GM19468 (cell line): ENCODE measurements around the gene BLM.
"Not testable (repeated sequence)": the region's sequence is repeated elsewhere in the genome, so short reads cannot be mapped to it uniquely, and the experiment has no call there.

Experiments used
- ATAC-seq: cut with Tn5 transposase; IDR thresholded peaks from one replicate; pipeline ENCODE4 v1.9.1; 2021; ENCODE audit warnings: mild to moderate bottlenecking, moderate library complexity, moderate number of reproducible peaks; ENCODE audit not compliant: unreplicated experiment; ENCODE audit errors: extremely low read depth

BLM gene

DNA sequence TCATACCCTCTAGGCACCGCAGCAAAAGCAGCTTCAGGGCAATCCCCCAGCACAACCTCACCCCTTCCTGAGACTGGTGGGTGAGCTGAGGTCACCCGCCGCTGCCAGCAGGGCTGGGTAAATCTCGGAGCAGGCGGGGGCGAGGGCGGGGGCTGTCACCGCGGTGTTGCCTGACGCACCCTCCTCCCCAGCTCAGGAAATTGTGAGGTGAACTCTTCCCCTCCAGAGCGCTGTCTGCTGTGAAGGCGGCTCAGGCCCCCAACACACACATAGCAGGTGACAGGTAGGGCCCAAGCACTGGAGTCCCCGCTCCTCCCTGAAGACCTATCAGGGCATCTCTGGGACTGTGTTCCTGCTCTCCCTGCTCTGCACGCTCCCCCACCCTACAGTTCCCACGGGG, 121.0 kb downstream of the BLM start:
- no peak for ATAC-seq

DNA sequence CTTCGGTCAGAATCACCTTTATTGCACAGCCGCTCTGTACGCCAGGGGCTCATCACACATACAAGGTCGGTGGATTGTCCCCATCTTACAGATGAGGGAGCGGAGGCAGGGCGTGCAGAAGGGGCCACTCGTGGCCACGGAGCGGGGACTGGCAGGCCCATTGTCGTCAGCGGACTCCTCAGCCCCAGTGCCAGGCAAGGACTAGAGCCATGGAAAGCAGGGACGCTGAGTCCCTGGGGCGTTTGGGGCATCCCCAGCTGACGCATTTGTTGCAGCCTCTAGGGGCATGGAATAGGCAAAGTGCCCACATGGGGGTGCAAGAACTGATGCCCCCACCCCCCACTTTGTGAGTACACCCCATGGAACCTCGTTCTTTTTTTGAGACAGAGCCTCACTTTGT, 121.4 kb downstream of the BLM start:
- no peak for ATAC-seq

DNA sequence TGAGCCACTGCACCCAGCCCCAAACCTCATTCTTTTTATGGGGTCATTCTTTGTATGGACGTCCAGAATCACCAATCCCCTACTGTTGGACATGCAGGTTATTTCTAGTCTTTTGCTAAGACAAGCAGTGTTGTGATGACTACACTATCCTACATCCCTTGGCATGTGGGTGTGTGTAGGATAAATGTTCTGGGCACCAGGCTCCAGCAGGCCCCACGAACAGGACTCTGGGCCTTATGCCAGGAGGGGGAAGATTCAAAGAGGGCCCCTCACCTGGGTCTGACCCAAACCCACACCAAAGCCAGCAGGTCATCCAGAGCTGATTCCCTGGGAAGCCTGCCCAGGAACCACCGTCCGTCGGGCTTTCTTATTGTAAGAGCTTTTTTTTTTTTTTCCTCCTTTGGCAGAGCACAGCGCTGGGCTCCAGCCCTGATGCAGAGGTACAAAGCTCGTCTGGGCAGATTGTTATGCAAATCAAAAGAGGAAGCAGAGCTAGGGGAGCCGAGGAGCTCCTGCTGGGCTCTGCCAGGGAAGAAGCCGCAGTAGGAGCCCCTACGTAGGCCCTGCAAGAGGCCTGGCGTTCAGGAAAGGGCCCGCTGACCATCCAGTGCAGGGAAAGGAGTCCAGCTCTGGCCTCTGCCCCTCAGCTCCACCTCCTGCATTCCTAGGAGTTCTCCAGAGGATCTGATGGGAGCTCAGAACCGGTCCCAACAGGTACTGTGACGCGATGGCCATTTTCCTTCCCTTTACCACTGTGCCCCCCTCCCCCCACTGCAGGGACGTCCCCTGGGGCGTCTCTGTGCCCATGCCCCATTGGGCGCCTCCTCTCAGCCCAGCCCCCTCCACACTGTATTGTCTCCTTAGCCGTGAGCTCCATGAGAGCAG, 122.3 kb downstream of the BLM start:
- ATAC-seq: peak; percentile 81

DNA sequence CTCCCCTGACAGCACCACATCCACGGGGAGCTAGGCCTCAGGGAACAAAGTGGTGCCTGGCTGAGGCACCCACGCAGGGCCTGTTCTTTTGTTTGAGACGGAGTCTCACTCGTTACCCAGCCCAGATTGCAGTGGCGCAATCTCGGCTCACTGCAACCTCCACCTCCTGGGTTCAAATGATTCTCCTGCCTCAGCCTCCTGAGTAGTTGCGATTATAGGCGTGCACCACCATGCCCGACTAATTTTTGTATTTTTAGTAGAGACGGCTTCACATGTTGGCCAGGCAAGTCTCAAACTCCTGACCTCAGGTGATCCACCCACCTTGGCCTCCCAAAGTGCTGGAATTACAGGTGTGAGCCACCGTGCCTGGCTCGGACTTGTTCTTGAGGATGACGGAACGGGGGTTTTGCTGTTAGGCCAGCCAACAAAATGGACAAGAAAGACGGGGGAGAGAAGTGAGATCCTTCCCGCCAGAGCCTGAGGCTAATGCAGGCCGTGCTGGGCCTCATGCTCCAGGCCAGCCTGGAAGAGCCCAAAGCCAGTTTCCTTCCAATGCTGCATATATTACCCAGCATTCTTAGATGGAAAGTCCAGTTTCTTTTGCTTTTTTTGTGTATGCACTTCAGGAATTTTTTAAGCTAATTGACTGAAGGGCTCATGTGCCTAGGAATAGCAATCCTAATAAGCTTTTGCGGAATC, 123.2 kb downstream of the BLM start:
- ATAC-seq: no peak

DNA sequence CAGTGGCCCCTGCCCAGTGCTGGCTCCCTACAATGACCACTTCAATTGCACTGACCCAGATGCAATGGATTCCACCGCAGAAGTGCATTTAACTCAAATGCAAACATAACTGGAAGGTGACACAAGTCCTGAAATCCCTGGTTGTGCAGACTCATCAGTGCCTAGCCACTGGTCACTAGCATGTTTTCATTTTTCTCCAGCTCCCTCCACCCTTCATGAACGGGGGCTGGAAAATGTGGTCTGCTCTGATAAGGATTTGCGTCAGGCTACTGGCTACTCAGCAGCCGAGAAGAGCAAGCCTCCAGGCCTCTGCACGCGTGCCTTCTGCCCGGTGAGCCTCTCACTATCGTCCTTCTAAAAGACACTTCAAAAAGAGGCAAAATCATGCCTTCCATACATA, 123.8 kb downstream of the BLM start:
- ATAC-seq: no peak

DNA sequence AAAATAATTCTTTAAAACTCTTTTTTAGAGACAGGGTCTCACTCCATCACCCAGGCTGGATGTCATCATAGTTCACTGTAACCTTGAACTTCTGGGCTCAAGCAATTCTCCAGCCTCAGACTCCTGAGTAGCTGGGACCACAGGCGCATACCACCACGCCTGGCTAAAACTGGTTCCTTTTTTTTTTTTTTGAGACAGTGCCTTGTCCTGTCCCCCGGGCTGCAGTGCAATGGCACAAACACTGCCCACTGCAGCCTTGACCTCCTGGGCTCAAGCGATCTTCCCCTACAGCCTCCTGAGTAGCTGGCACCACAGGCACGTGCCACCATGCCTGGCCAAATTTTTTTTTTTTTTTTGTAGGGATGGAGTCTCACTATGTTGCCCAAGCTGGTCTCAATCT, 127.5 kb downstream of the BLM start:
- ATAC-seq: no peak

DNA sequence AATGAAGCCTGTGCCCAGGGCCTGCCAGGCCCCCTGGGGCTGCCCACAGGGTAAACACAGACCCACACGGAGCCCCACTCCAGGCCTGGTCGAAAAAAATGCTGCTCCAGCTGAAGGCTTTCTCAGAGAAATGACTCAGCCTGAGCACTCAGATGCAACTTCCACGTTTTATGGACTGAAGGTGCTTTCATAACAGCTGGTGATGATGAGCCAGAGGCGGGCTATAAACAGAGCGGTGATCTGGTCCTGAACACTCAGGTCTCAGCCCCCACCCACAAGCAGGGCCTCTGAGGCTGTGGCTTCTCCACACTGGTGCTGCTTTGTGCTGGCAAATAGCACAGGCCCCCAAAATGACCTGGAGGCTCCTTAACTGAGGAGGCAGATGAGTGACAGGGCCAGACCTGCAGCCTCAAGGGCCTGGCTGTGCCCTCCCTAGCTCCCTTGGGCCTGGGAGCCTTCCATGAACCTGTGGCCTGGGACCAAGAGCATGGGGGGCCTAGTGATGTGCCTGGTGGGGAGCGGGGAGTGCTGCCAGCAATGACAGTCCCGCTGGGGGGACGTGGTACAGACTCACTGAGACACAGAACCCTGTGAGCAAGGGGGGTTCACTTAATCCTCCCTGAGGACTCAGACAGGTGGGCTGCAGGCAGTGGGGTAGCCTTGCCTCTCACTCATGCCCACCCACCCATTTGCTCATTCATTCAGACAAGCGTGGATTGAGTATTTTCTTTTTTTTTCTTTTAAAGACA, 128.2 kb downstream of the BLM start:
- no peak for ATAC-seq

DNA sequence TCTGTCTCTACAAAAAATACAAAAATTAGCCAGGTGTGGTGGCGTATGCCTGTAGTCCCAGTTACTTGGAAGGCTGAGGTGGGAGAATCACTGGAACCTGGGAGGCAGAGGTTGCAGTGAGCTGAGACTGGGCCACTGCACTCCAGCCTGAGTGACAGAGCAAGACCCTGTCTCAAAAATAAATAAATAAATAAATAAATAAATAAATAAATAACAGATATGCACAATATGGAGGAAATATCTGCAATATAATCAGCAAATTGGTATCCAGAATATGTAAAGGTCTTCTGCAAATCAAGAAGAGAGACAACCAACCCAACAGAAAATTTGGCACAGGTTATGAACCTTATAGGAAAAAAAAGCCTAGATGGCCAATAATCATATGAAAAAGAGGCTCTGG, 132.3 kb downstream of the BLM start:
- ATAC-seq: not testable (repeated sequence)

DNA sequence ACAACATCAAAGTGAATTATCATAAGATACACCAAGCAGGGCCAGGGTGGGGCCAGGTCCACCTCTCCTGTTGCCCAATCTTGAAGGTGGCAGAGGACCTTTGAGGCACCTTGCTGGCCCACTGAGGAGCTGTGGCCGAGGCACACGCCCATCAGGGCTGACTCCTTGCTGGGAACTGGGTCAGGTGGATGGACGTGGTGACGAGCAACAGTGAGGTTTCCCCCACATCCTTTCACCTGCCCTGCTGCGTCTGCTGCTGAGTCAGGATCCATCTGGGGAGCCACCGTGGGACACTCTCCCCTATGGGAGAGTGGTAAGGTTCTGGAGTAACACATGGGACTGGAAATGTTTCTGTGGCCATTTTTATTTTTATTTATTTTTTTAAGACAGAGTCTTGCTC, 134.0 kb downstream of the BLM start:
- ATAC-seq: no peak

DNA sequence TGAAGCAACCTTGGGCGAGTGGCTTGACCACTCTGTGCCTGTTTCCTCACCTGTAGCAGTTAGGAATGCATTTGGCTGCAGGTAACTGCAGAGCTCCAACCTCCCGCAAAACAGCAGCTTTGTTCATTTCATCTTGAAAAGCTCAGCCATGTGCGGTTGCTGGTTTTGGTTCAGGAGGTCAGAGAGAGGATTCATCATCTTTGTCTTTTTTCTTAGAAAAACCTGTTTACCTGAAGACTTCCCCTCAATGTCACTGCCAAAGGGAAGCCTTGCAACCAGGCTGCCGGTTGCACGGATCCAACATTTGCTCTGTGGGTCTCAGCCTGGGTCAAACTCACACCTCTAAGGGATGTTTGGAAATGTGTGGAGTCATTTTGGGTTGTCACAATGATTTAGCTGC, 134.8 kb downstream of the BLM start:
- no peak for ATAC-seq

DNA sequence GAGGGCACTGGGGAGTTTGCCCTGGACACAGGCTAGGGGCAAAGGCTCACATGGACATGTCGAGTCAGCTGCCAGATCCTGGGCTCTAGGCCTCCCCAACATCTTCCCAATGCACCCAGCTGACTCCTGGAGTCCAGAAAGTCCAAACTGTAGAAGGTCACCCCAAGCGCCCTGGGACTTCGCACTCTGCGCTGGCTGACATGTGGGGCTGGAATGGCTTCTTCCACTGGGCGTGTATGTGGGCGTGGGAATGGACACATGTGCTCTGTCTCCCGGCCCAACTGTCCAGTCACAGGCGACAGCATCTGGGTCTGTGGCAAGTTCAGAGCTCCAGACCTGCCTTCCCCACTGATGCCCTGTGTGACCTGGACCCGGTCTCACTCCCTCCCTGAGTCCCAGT, 138.0 kb downstream of the BLM start:
- no peak for ATAC-seq

DNA sequence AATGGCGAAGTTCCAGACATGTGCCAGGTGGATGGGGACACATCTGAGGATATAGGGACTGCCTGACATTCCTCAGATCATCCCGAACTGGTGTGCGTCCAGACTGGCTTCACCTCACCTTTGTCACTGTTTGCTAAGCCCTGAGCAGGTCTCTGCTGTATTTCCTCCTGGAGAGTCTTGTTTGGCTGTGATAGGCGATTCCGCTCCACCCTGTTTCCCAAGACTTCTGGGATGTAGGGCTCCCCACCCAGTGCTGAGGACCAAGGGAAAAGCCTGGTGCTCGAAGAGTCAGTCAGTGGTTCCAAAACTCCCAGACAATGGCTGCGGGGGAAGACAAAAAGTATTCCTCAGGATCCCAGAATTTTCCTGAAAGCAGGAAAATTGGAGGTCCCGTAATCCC, 140.2 kb downstream of the BLM start:
- no peak for ATAC-seq

DNA sequence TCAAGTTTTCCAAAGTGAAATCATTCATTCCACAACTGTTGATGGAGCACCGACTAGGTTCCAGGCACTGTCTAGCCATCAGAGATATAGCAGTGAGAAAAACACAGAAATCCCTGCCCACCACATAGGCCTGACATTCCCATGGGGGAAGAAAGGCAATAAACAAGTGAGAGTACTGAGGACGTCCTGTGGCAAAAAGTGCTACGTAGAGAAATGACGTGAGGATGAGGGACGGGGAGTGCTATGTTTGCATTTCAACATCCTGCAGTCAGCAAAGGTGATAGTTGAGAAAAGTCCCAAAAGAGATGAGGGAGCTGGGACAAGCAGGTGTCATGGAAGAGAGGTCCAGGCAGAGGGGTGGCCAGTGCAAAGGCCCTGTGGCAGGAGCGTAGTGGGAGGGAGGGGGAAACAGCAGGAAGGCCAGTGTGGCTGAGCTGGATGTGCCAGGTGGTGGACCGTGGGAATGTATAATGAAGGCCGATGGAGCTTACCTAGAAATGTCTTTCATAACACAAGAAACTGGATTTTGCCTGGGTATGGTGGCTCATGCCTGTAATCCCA, 140.8 kb downstream of the BLM start:
- ATAC-seq: no peak

DNA sequence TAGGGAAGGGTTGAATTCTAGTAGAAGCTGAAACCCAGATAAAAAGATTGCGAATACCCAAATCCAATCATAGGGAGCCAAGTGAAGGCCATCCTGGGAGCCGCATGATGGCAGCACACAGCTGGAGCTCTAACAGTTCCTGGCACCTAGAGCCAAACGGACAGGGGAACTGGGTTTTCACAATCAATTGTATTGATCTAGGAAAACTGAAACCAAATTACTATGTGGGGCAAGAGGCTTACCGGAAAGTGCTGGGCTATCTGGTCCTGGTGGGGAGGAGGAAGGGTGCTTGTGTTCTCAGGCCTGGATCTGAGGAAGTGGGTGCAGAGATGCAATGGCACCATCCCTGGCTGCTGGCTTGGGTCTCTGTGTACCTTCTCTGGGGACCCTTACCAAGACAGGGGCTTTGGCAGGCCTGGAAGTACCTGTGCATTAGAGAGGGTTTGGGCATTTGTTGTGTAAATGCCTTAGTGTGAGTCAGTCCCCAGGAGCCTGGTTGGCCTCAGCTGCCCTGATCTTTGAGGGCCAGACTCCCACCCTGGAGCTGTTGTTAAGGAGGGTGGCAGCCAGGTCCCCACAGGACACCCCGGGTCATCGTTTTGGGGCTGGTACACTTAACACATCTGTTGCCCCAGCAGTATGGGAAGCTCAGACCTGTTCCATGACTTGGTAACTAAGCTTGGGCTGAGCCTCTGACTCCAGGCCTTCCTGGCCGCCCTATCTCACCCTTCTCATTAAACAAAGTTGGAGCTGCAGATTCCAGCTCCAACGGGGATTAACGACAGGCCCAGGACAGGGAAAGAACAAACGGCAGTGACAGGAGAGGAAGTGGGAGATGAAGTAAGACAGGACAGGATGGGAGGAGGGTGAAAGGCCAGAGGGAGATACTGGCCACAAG, 142.3 kb downstream of the BLM start:
- no peak for ATAC-seq

DNA sequence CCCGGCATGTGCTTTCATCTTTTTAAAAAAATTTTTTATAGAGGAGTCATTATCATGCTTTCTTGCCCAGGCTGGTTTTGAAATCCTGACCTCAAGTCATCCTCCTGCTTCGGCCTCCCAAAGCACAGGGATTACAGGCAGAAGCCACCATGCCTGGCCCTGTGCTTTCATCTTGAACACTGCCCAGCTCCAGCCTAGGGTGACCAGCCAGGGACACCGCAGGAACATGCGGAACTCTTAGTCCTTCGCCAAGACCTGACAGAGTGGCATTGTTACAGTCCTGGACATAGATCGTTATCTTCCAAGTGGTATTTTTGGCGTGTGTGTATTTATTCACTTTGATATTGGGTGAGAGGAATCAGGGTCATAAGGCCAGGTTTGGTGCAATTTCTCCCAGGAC, 143.3 kb downstream of the BLM start:
- no peak for ATAC-seq

DNA sequence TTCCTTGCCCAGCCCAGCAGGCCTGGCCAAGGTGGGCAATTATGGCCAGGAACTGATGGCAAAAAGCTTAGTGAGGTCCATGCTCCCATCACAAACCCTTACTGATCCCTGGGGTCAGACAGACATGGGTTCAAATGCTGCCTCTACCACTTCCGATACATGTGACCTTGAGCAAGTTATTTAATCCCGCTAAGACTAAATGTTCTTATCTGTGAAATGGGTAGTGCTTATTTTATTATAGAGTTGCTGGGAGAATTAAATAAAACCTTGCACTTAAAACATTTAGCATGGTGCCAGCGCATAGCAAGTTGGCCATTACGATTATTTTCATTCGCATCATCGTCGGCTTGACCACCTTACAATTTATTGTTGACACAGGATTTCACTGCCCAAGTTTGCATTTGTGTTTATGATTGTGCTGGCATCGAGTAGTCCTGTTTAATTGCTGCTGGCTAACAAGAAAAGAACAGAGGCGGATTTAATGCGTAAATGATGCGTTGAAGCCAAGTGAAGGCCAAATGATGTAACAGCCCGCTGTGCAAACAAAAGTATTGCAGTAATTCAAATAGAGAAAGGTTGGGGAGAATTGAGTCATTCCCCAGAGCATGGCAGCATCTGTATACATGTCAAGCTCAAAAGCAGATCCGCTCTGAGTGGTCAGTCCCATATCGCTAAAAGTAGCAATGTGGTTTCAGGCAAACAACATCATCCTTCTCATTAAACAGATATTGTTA, 144.0 kb downstream of the BLM start:
- ATAC-seq: no peak

DNA sequence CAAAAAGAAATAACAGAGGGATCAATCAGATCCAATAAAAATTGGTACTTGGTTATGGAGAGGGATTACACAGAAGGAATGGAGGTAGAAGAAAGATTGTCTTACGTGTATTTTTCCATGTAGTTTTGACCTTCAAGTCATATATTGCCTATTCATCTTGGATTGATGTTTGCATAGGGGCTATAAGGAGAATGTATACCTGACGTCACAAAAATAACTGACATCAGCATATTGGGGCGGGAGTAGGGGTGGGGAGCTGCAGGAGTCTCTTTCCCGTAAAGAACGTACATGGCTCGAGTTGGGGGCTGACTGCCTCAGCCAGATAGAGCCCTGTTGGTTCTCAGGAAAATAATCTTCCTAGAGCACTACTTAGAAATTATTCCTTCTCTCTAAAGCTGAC, 145.3 kb downstream of the BLM start:
- no peak for ATAC-seq

DNA sequence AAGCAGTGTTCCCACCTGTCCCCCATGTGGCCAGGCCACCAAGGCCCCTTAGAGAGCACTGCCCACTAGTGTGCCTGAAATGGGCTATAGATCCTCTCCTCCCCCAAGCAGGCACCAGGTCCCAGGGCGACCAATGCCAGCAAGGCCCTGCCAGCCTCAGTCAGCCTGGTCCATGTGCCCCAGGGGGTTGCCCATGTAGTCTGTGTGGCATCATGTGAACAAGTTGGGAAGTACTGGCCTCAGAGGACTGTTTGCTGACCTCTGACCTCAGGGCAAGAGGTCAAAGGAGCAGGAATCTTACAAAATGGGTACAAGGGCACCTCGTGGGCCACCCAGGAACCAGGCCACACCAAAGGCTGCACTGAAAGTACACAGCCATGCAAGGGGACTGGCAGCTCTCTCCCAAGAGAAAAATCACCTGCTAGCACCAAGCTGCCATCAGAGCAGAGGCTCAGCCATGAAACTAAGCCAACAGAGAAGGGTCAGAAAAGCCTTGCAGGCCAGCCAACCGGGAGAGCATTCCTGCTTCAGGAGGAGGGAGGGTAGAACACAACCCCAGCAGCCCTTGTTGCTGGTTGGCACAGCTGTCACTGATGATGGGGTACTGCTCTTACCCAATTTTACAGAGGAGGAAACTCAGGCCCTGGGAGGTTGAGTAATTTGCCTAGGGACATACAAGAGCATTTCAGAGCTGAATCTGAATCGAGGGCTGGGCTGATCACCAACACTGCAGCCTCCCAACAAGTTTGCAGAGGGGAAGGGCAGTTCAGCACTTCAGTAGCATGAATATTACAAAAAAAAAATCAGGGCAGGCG, 146.0 kb downstream of the BLM start:
- no peak for ATAC-seq
